Adrenal gland (tissue), 5 donors: ENCODE measurements around the gene BCL6.

Experiments used
- CTCF ChIP-seq, 6 experiments: fragments of 450-650 bp in 4 of 6; fragments of 200-600 bp in 2 of 6; sonication (generic) in 1 of 6; IDR thresholded peaks; 1 replicate in 5 of 6; 2 replicates in 1 of 6; pipeline versions ENCODE4 v1.5.1 to v1.8.0; 2016 to 2021; ENCODE audit warnings: antibody characterized with exemption in 6 of 6, mild to moderate bottlenecking in 2 of 6, moderate library complexity in 1 of 6
- POLR2A ChIP-seq, 2 donors: fragments of 450-650 bp; IDR thresholded peaks; one replicate each; pipeline ENCODE4 v1.6.1; 2017; ENCODE audit warnings: antibody characterized with exemption in 2 of 2, mild to moderate bottlenecking in 2 of 2, moderate library complexity in 1 of 2
- donor health status: DM: no; HTN: no; CAD: no.

DNA sequence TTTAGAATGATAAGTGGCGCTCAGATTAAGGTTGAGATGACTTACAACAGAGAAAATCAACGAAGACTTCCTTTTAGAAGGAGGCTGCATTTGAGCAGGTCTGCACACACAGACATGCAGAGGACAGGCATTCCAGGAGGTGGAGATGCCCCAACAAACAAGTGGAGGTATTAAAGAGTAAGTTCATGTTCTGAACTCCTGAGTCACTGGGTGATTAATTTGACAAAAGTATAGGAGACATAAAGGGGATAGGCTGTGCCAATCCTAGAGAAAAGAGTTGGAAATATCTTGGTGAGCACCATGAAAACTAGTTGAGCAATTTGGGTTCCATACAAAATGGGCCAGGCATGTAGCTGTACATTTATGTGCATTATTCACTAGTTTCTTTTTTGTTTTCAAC lies 33.5 kb upstream of the BCL6 start:
- TF ChIP-seq CTCF (IDR thresholded peaks at IDR 0.05) (no peak), POLR2A (IDR thresholded peaks at IDR 0.05) (no peak)
